ENCODE measurements around the gene UQCRH.

The UQCRH gene

DNA sequence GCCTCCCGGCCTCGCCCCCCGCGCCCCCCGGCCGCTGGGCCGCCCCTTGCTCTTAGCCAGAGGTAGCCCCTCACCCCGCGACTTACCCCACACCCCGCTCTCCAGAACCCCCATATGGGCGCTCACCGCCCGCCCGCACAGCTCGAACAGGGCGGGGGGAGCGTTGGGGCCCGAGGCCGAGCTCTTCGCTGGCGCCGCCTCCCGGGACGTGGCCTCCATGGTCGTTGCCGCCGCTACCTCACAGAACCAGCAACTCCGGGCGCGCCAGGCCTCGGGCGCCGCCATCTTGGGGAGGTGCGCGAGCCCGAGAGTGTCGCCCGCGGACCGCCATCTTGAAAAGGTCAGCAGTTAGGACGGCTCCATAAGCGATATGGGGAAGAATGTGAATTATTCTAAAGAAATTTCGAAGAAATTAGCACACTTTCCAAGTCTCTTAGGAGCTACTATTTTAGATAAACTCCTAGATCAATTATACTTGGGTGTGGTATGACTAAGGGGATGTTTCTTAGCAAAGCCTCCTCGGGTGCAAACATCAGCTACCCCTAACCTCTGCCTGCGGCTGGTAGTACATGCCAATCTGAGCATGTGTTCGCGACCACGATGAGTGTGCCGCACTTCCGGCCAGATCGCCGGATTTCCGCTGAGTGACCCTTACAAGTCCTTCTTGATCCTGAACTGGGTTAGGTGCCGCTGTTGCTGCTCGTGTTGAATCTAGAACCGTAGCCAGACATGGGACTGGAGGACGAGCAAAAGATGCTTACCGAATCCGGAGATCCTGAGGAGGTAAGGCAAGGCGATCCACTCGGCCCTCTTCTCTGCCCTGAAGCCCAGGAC, at the start of gene UQCRH, which contains the start of gene LRRC41:
Gene UQCRH, plus strand, starts transcription at position 661 of the 834 bp plus-strand sequence. Its CDS starts 69 bp downstream, at position 730.
Gene LRRC41, minus strand, starts transcription at position 579 of the 834 bp plus-strand sequence. Its CDS starts 294 bp downstream, at position 285.
- peak within 1 kb of the TSS; percentile 79 for H3K4me3 ChIP-seq (ENCODE audit: low read length)
- H3K27me3 ChIP-seq (ENCODE audit: control insufficient read depth, insufficient read depth, low read length), result no peaks in the 10 kb centered on the region
- H3K4me1 ChIP-seq (ENCODE audit: control insufficient read depth, low read depth, low read length), result peaks cover 27% of the 10 kb centered on the region
- H3K9ac ChIP-seq (ENCODE audit: low read length), result peak within 1 kb of the TSS; percentile 81
- H3K9me3 ChIP-seq (ENCODE audit: control insufficient read depth, low read depth, low read length), result no peaks in the 10 kb centered on the region
- H3K27ac ChIP-seq (ENCODE audit: low read length), result peak within 1 kb of the TSS; percentile 99
- peaks cover 7% of the 10 kb centered on the region for H3K36me3 ChIP-seq (ENCODE audit: control insufficient read depth, low read depth, low read length)

DNA sequence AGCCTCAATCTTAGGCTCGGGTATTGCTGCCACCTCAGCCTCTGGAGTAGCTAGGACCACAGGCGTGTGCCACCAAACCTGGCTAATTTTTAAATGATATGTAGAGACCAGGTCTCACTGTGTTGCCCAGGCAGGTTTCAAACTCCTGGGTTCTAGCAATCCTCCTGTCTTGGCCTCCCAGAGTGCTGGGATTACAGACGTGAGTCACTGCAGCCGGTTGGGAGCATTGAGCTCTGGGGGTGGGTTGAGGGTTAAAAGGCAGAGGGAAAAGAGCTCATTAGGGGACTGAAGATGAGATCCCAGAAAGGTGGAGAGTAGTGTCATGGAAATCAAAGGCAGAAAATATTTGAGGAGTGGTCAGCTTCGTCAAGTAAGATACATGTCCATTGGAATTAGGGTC, 48.8 kb upstream of the UQCRH start:
- Histone ChIP-seq H3K4me1 (ENCODE audit: control insufficient read depth, low read depth, low read length) (no peaks in the 10 kb centered on the region), H3K9ac (ENCODE audit: low read length) (no peak overlapping the region), H3K9me3 (ENCODE audit: control insufficient read depth, low read depth, low read length) (no peaks in the 10 kb centered on the region), H3K36me3 (ENCODE audit: control insufficient read depth, low read depth, low read length) (peaks cover 55% of the 10 kb centered on the region), H3K27ac (ENCODE audit: low read length) (no peak overlapping the region), H3K27me3 (ENCODE audit: control insufficient read depth, insufficient read depth, low read length) (no peaks in the 10 kb centered on the region), H3K4me3 (ENCODE audit: low read length) (no peak overlapping the region)

DNA sequence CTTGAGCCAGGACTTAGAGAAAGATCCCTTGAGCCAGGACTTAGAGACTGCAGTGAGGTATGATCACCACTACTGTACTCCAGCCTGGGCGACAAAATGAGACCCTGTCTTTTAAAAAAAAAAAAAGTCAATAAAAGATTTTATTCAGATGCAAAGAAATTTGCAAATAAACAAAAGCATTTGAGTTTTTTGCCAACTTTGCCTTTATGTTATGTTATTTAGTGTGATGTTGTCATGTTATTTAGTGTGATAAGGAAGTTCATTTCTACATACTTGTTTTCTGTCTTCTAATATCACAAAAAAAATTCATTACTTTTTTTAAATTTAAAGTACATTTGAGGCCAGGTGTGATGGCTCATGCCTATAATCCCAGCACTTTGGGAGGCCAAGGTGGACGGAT, 47.0 kb upstream of the UQCRH start:
- no peaks in the 10 kb centered on the region for H3K27me3 ChIP-seq (ENCODE audit: control insufficient read depth, insufficient read depth, low read length)
- H3K9ac ChIP-seq (ENCODE audit: low read length), result no peak overlapping the region
- H3K27ac ChIP-seq (ENCODE audit: low read length), result no peak overlapping the region
- peaks cover 58% of the 10 kb centered on the region for H3K36me3 ChIP-seq (ENCODE audit: control insufficient read depth, low read depth, low read length)
- no peak overlapping the region for H3K4me3 ChIP-seq (ENCODE audit: low read length)
- no peaks in the 10 kb centered on the region for H3K4me1 ChIP-seq (ENCODE audit: control insufficient read depth, low read depth, low read length)
- H3K9me3 ChIP-seq (ENCODE audit: control insufficient read depth, low read depth, low read length), result no peaks in the 10 kb centered on the region

DNA sequence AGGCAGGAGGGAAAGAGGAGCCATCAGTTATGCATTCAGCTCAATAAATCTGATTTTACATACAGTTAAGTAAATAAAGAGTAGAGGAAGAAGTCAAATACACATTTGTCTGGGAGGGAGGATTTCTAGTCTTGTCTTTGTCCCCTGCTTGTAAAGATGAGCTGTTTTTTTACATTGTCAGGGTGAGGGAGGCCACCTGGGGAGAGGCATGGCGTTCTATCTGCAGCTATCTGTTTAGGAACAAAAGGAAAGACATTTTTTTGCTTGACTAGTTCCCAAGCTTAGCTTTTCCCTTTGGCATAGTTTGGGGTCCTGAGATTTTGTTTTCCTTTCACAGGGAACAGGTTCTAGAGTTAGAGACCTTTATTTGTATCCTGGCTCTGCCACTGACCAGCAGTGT, 41.0 kb upstream of the UQCRH start:
- Histone ChIP-seq H3K9me3 (ENCODE audit: control insufficient read depth, low read depth, low read length) (no peaks in the 10 kb centered on the region), H3K4me1 (ENCODE audit: control insufficient read depth, low read depth, low read length) (no peaks in the 10 kb centered on the region), H3K9ac (ENCODE audit: low read length) (no peak overlapping the region), H3K4me3 (ENCODE audit: low read length) (no peak overlapping the region), H3K27me3 (ENCODE audit: control insufficient read depth, insufficient read depth, low read length) (no peaks in the 10 kb centered on the region), H3K27ac (ENCODE audit: low read length) (no peak overlapping the region), H3K36me3 (ENCODE audit: control insufficient read depth, low read depth, low read length) (peaks cover 87% of the 10 kb centered on the region)

DNA sequence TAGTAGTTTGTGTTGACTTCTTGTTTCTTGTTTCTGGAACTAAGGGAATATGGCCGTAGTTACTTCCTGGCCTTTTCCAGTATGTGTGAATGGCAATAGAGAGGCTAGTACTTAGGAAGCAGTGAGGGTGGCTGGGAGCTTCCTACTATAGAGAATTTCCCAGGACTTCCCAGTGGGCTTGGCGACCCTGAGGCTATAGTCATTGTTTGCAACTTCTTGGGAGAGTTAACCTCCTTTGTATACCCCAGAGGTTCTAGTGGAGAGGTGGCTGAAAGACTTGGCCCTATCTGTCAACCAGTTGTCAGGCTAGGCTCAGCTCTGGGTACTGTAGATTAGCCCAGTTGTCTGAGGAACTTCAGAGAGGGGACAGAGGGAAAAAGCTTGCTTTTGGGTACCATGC, 40.4 kb upstream of the UQCRH start:
- no peak overlapping the region for H3K9ac ChIP-seq (ENCODE audit: low read length)
- H3K27ac ChIP-seq (ENCODE audit: low read length), result no peak overlapping the region
- no peaks in the 10 kb centered on the region for H3K27me3 ChIP-seq (ENCODE audit: control insufficient read depth, insufficient read depth, low read length)
- H3K4me3 ChIP-seq (ENCODE audit: low read length), result no peak overlapping the region
- H3K4me1 ChIP-seq (ENCODE audit: control insufficient read depth, low read depth, low read length), result no peaks in the 10 kb centered on the region
- H3K9me3 ChIP-seq (ENCODE audit: control insufficient read depth, low read depth, low read length), result no peaks in the 10 kb centered on the region
- peaks cover 92% of the 10 kb centered on the region for H3K36me3 ChIP-seq (ENCODE audit: control insufficient read depth, low read depth, low read length)

DNA sequence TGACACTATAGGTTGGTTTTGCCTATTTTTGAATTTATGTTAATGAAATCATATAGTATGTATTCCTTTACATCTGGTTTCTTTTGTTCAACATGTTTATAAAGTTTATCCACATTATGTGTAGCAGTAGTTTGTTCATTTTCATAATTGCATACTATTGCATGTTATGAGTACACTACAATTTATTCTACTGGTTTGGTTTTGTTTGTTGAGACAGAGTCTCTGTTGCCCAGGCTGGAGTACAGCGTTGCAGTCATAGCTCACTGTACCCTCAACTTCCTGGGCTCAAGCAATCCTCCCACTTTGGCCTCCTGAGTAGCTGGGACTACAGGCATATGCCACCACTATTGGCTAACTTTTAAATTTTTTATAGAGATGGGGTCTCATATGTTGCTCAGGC, 34.9 kb upstream of the UQCRH start:
- Histone ChIP-seq H3K9ac (ENCODE audit: low read length) (no peak overlapping the region), H3K4me1 (ENCODE audit: control insufficient read depth, low read depth, low read length) (no peaks in the 10 kb centered on the region), H3K36me3 (ENCODE audit: control insufficient read depth, low read depth, low read length) (peaks cover 94% of the 10 kb centered on the region), H3K27me3 (ENCODE audit: control insufficient read depth, insufficient read depth, low read length) (no peaks in the 10 kb centered on the region), H3K27ac (ENCODE audit: low read length) (no peak overlapping the region), H3K4me3 (ENCODE audit: low read length) (no peak overlapping the region), H3K9me3 (ENCODE audit: control insufficient read depth, low read depth, low read length) (no peaks in the 10 kb centered on the region)

DNA sequence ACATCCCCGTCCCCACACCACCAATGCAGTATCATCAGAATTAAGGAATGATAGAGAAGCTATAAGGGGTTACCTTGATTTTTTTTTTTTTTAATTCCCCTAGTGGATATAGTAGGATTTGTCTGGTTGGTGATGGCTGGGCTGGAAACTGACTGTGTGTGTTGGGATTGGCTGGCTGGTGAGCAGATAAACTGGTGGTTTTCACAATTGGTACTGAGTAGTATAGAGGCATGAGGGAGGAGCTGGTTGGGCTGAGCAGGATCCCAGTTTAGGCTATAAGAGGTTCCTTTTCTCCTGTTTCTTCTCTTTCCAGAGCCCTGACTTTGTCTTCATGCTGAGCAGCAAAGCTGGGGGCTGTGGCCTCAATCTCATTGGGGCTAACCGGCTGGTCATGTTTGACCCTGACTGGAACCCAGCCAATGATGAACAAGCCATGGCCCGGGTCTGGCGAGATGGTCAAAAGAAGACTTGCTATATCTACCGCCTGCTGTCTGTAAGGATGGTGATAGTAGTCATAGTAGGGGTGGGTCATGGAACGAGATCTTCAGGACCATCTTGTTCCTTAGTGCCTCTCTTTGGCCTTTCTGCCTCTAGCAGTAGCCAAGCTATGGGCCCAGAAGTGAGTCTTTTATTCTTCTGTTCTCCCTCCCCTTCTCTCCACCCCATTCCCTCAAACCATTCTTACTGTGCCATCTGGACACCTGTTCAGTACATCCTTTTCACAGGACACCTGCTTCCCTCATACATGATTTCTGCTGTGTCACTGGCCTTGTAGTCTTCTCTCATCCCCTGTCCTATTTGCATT, 29.1 kb upstream of the UQCRH start:
- H3K9me3 ChIP-seq (ENCODE audit: control insufficient read depth, low read depth, low read length), result no peaks in the 10 kb centered on the region
- peaks cover 92% of the 10 kb centered on the region for H3K36me3 ChIP-seq (ENCODE audit: control insufficient read depth, low read depth, low read length)
- no peak overlapping the region for H3K27ac ChIP-seq (ENCODE audit: low read length)
- H3K9ac ChIP-seq (ENCODE audit: low read length), result no peak overlapping the region
- H3K4me1 ChIP-seq (ENCODE audit: control insufficient read depth, low read depth, low read length), result no peaks in the 10 kb centered on the region
- no peak overlapping the region for H3K4me3 ChIP-seq (ENCODE audit: low read length)
- no peaks in the 10 kb centered on the region for H3K27me3 ChIP-seq (ENCODE audit: control insufficient read depth, insufficient read depth, low read length)

DNA sequence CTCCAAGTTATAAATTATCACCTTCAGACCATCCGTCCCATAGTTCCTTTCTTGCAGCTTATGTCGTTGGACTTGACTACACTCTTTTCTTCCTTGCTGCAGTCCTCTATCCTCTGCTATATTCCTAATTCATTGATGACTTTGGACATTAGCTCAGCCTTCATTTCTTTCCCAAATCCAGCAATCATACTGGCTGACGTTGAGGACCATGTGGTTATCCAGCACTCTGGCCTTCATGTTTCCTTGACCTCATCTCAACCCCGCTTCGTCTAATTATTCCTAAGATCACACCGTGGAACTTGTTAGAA, 28.5 kb upstream of the UQCRH start:
- H3K27me3 ChIP-seq (ENCODE audit: control insufficient read depth, insufficient read depth, low read length), result no peaks in the 10 kb centered on the region
- H3K4me1 ChIP-seq (ENCODE audit: control insufficient read depth, low read depth, low read length), result no peaks in the 10 kb centered on the region
- no peaks in the 10 kb centered on the region for H3K9me3 ChIP-seq (ENCODE audit: control insufficient read depth, low read depth, low read length)
- no peak overlapping the region for H3K4me3 ChIP-seq (ENCODE audit: low read length)
- H3K27ac ChIP-seq (ENCODE audit: low read length), result no peak overlapping the region
- peaks cover 94% of the 10 kb centered on the region for H3K36me3 ChIP-seq (ENCODE audit: control insufficient read depth, low read depth, low read length)
- H3K9ac ChIP-seq (ENCODE audit: low read length), result no peak overlapping the region

DNA sequence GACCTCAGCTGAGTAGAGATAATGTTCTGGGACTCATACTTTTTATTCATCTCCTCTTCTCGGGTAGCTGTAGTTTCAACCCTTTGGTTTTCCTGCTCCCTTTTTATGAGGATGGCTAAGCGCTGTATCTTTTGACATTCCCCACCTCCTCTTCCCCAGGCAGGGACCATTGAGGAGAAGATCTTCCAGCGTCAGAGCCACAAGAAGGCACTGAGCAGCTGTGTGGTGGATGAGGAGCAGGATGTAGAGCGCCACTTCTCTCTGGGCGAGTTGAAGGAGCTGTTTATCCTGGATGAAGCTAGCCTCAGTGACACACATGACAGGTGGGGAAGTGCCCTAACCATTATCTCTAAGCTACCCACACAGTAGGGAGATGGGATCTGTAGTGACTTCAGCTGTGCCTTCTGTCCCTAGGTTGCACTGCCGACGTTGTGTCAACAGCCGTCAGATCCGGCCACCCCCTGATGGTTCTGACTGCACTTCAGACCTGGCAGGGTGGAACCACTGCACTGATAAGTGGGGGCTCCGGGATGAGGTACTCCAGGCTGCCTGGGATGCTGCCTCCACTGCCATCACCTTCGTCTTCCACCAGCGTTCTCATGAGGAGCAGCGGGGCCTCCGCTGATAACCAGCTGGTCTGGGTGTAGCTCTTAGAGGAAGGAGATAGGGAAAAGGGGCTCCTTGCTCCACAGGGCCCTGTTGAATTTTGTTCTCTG, 25.7 kb upstream of the UQCRH start:
- Histone ChIP-seq H3K4me3 (ENCODE audit: low read length) (no peak overlapping the region), H3K36me3 (ENCODE audit: control insufficient read depth, low read depth, low read length) (peaks cover 91% of the 10 kb centered on the region), H3K27me3 (ENCODE audit: control insufficient read depth, insufficient read depth, low read length) (no peaks in the 10 kb centered on the region), H3K27ac (ENCODE audit: low read length) (no peak overlapping the region), H3K9me3 (ENCODE audit: control insufficient read depth, low read depth, low read length) (no peaks in the 10 kb centered on the region), H3K4me1 (ENCODE audit: control insufficient read depth, low read depth, low read length) (no peaks in the 10 kb centered on the region), H3K9ac (ENCODE audit: low read length) (no peak overlapping the region)

DNA sequence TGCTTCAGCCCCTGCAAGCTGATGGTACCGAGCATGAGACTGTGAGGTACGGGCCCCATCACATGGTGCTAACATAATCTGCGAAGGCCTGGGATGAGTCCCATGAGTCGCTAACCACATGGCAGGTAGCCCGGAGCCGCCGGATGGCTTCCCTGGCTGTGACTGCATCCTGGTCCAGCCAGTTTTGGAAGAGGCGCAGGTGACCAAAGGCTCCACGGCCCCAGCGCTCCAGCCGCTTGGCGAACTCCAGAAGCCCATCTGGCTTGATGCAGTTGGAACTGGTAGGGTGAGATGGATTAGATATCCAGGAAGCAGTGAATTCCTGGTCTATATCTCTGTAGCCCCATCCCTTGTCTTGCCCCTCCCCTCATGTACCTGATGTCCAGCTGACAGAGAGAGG, 24.7 kb upstream of the UQCRH start:
- Histone ChIP-seq H3K9me3 (ENCODE audit: control insufficient read depth, low read depth, low read length) (no peaks in the 10 kb centered on the region), H3K36me3 (ENCODE audit: control insufficient read depth, low read depth, low read length) (peaks cover 81% of the 10 kb centered on the region), H3K4me1 (ENCODE audit: control insufficient read depth, low read depth, low read length) (no peaks in the 10 kb centered on the region), H3K4me3 (ENCODE audit: low read length) (no peak overlapping the region), H3K9ac (ENCODE audit: low read length) (no peak overlapping the region), H3K27me3 (ENCODE audit: control insufficient read depth, insufficient read depth, low read length) (no peaks in the 10 kb centered on the region), H3K27ac (ENCODE audit: low read length) (no peak overlapping the region)

DNA sequence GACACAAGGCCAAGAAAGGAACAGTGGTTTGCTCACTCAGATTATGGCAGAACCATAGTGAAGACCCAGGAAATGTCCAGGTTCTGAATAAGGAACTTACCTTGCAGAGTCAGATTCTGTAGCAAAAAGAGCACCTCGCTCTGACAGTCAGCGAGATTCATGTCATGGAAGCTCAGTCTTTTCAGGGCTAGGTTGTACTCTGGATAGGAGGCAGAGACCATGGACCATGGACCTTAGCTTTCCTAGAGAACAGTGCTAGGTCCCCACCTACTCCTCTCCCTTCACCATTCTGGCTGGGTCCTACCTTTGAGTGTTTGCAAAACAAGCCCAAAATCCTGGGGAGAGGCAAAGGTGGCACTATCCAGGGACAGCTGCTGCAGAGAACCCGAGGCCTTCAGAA, 23.4 kb upstream of the UQCRH start:
- Histone ChIP-seq H3K4me1 (ENCODE audit: control insufficient read depth, low read depth, low read length) (no peaks in the 10 kb centered on the region), H3K9ac (ENCODE audit: low read length) (no peak overlapping the region), H3K4me3 (ENCODE audit: low read length) (no peak overlapping the region), H3K27me3 (ENCODE audit: control insufficient read depth, insufficient read depth, low read length) (no peaks in the 10 kb centered on the region), H3K27ac (ENCODE audit: low read length) (no peak overlapping the region), H3K9me3 (ENCODE audit: control insufficient read depth, low read depth, low read length) (no peaks in the 10 kb centered on the region), H3K36me3 (ENCODE audit: control insufficient read depth, low read depth, low read length) (peaks cover 79% of the 10 kb centered on the region)
